ENCODE measurements around the gene ABCB4. TPM values are rescaled to one million over a fixed set of nuclear protein-coding genes. Genes with fewer than 3 reads are reported as not detected.

The ABCB4 gene
- total RNA-seq, 1 experiment from 2014 or later: 0.20 TPM

DNA sequence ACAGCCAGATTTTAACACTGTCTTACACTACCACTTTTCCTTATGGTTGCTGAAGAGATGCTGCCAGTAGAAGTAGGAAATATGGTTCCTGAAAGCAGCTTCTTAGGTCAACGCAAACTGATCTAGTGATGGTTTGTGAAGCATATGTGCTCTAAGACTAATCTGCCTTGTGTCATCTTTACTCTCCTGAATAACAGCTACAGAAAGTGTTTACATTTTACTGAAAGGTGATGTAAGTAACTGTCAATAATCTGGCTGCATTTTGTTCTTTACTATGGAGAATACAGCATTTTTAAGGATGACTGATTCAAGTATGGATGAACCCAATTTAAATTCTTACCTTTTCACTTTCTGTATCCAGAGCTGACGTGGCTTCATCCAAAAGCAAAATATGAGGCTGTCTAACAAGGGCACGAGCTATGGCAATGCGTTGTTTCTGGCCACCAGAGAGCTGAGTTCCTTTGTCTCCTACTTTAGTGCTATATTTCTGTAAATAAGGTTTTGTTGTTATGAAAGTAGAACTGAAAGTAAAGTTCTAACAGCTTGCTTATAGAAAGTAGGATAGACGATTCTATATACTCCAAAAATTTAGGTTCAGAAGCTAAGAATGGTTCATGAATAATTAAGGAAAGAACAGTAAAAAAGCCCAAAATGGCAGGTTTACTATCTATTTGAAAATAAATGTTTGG lies 30.2 kb upstream of the ABCB4 start:
- Mint-ChIP-seq H3K9me3 (no peaks in the 10 kb centered on the region), H3K27ac (no peak overlapping the region), H3K36me3 (ENCODE audit: insufficient read depth in 1 of 3, low read depth in 3 of 3) (no peaks in the 10 kb centered on the region), H3K27me3 (ENCODE audit: low read depth) (no peaks in the 10 kb centered on the region), H3K4me1 (peaks cover 2 to 3% of the 10 kb centered on the region in 2 experiments; a peak in 2 of 4 replicates), H3K4me3 (no peak overlapping the region)
- Histone ChIP-seq H3K4me1 (ENCODE audit: insufficient read depth, low read length) (no peaks in the 10 kb centered on the region), H2AK5ac (ENCODE audit: insufficient read length, low read length) (no peak overlapping the region), H3K14ac (ENCODE audit: insufficient read depth, low read length) (no peak overlapping the region), H2BK15ac (ENCODE audit: low read depth, low read length) (no peak overlapping the region), H3K4ac (ENCODE audit: low read depth, low read length) (no peak overlapping the region), H3K23me2 (ENCODE audit: insufficient read length, low read depth, low read length, poor library complexity, severe bottlenecking) (no peaks in the 10 kb centered on the region), H2BK12ac (ENCODE audit: insufficient read length, low read depth, low read length) (no peak overlapping the region), H3K9ac (ENCODE audit: extremely low read depth, insufficient read length, low read length) (no peak overlapping the region), H4K8ac (replicated peaks; ENCODE audit: insufficient read length, low read depth, low read length) (no peak overlapping the region), H3K27ac (ENCODE audit: insufficient read length, low read depth, low read length) (no peak overlapping the region), H3K56ac (ENCODE audit: insufficient read length, low read depth, low read length) (no peak overlapping the region), H2BK120ac (ENCODE audit: low read depth, low read length, poor library complexity, severe bottlenecking) (no peak overlapping the region), H4K20me1 (ENCODE audit: control insufficient read depth, insufficient read depth, insufficient read length) (no peaks in the 10 kb centered on the region), H3K27me3 (ENCODE audit: insufficient read depth, low read length) (no peaks in the 10 kb centered on the region), H4K91ac (ENCODE audit: insufficient read length, low read depth, low read length) (no peak overlapping the region), H2AFZ (ENCODE audit: low read length) (no peak overlapping the region), H3T11ph (ENCODE audit: low read length) (no peak overlapping the region), H3K79me1 (ENCODE audit: insufficient read depth, low read depth, low read length, poor library complexity, severe bottlenecking) (no peaks in the 10 kb centered on the region), H2BK20ac (ENCODE audit: low read depth, low read length, poor library complexity, severe bottlenecking) (no peak overlapping the region), H4K5ac (ENCODE audit: insufficient read length, low read depth, low read length) (no peak overlapping the region), H3K23ac (ENCODE audit: insufficient read length, low read depth, low read length) (no peak overlapping the region), H3K9me3 (ENCODE audit: control insufficient read depth, low read depth, low read length) (no peaks in the 10 kb centered on the region), H3K79me2 (ENCODE audit: insufficient read depth, low read length) (no peaks in the 10 kb centered on the region), H3K4me2 (ENCODE audit: insufficient read depth, insufficient read length, low read length) (no peak overlapping the region), H2BK5ac (ENCODE audit: insufficient read length, low read length) (no peak overlapping the region), H3K18ac (ENCODE audit: insufficient read length, low read depth, low read length) (no peak overlapping the region)
- WGBS (ENCODE audit: extremely low coverage, insufficient read length, low lambda C conversion rate): no CpG with 5 or more reads among the region's 5 CpGs
- no peak for DNase-seq
- TF ChIP-seq CTCF (conservative IDR thresholded peaks at IDR 0.05): no peak
